Caco-2 (cell line): Measurements from ENCODE around the gene MAP1B. TPM values are rescaled to one million over a fixed set of nuclear protein-coding genes. Genes with fewer than 3 reads are reported as not detected.

ENCODE experiments used
- BruUV-seq: library from RNA; stranded (reverse); fragments of 400-500 nt; replicated peaks from 2 replicates; lab custom pipeline; 2021; lab: Mats Ljungman, UMichigan
- CTCF ChIA-PET: fragments of 300-600 bp; sonication (Branson Sonifier 250); formaldehyde crosslinking; loops from one replicate; lab custom pipeline; 2022; ENCODE audit warnings: antibody characterized with exemption; lab: Charles Lee
- POLR2A ChIA-PET: fragments of 300-600 bp; sonication (Branson Sonifier 250); formaldehyde crosslinking; loops from one replicate; lab custom pipeline; 2022; ENCODE audit warnings: antibody characterized with exemption; lab: Charles Lee
- DNase-seq, 2 experiments: peaks; one replicate each; pipeline versions ENCODE4 v3.0.0 to v3.0.0-alpha.2; 2020 to 2022
- H3K27me3 ChIP-seq: replicated peaks from 2 replicates; pipeline ENCODE4 v1.6.0; 2011; ENCODE audit warnings: low read length; ENCODE audit not compliant: control insufficient read depth, insufficient read depth
- H3K36me3 ChIP-seq: 2 replicates; pipeline ENCODE4 v1.5.1; 2011; ENCODE audit warnings: low read length; ENCODE audit not compliant: control insufficient read depth, insufficient read depth
- H3K4me1 ChIP-seq: fragments of 250-450 bp; sonication (Bioruptor Pico); 2 replicates; pipeline ENCODE4 v1.5.1; 2020; ENCODE audit warnings: mild to moderate bottlenecking
- H3K4me3 ChIP-seq: 2 replicates; pipeline ENCODE4 v1.5.1; 2011; ENCODE audit warnings: low read depth, mild to moderate bottlenecking, control low read depth, low read length
- H3K9me3 ChIP-seq: fragments of 250-450 bp; sonication (Bioruptor Pico); 2 replicates; pipeline ENCODE4 v1.5.1; 2020; ENCODE audit warnings: mild to moderate bottlenecking, moderate library complexity
- H3K27ac Mint-ChIP-seq: one replicate; pipeline ENCODE4 v1.8.0; 2022; ENCODE audit warnings: mixed read lengths; ENCODE audit not compliant: unreplicated experiment
- H3K27me3 Mint-ChIP-seq: one replicate; pipeline ENCODE4 v1.8.0; 2022; ENCODE audit warnings: mixed read lengths; ENCODE audit not compliant: insufficient read depth, unreplicated experiment
- H3K36me3 Mint-ChIP-seq: one replicate; pipeline ENCODE4 v1.8.0; 2022; ENCODE audit warnings: mild to moderate bottlenecking, mixed read lengths; ENCODE audit not compliant: insufficient read depth, unreplicated experiment
- H3K4me1 Mint-ChIP-seq: one replicate; pipeline ENCODE4 v1.8.0; 2022; ENCODE audit warnings: low read depth, mixed read lengths; ENCODE audit not compliant: unreplicated experiment
- H3K4me3 Mint-ChIP-seq: one replicate; pipeline ENCODE4 v1.8.0; 2022; ENCODE audit warnings: mild to moderate bottlenecking, moderate library complexity, mixed read lengths; ENCODE audit not compliant: unreplicated experiment
- H3K9me3 Mint-ChIP-seq: one replicate; pipeline ENCODE4 v1.8.0; 2022; ENCODE audit warnings: mixed read lengths; ENCODE audit not compliant: unreplicated experiment
- intact Hi-C: fragments of 100-400 bp; cut with micrococcal nuclease; formaldehyde crosslinking; loops from one replicate; pipeline ENCODE4 v1.10.0; 2022; ENCODE audit not compliant: unreplicated experiment
- total RNA-seq: library from RNA; stranded (reverse); gene quantifications from 2 replicates; pipeline ENCODE4 v1.2.3, GENCODE V29; 2022
- TF ChIP-seq, protein P1 (sequence below), 2 experiments: fragments of 200-600 bp in 1 of 2; IDR thresholded peaks; 1 replicate in 1 of 2; 2 replicates in 1 of 2; pipeline versions ENCODE4 v1.5.1 to v1.8.0; 2011 to 2022; ENCODE audit warnings: antibody characterized with exemption in 1 of 2, control low read depth in 1 of 2, inconsistent platforms in 1 of 2, low read depth in 1 of 2, low read length in 1 of 2, mild to moderate bottlenecking in 1 of 2, moderate library complexity in 1 of 2; ENCODE audit not compliant: insufficient read depth in 1 of 2, severe bottlenecking in 1 of 2, unreplicated experiment in 1 of 2

The MAP1B gene
- total RNA-seq, 1 experiment from 2014 or later: 0.66 TPM

DNA sequence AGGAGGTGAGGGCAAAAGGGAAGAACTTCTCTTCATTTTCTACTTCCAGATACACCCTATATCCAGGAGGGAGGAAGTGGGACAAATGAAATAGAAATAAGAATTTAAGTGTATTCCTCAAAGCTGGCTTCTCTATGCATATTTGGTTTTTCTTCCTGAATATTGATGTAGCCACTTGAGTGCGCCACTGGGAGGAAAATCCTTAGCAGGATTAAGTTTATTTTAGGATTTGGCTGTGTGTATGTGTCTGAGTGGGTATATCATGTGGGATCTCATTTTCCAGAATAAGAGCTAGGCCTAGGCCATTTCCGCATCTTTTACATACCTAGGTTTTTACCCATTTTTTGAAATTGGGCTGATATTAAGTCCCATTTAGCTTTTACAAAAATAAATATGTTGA lies 42.5 kb downstream of the MAP1B start:
- Mint-ChIP-seq H3K4me3 (no peak overlapping the region), H3K36me3 (no peaks in the 10 kb centered on the region), H3K4me1 (no peaks in the 10 kb centered on the region), H3K27ac (no peak overlapping the region), H3K27me3 (peaks cover 5% of the 10 kb centered on the region), H3K9me3 (no peaks in the 10 kb centered on the region)
- TF ChIP-seq, protein P1, sequence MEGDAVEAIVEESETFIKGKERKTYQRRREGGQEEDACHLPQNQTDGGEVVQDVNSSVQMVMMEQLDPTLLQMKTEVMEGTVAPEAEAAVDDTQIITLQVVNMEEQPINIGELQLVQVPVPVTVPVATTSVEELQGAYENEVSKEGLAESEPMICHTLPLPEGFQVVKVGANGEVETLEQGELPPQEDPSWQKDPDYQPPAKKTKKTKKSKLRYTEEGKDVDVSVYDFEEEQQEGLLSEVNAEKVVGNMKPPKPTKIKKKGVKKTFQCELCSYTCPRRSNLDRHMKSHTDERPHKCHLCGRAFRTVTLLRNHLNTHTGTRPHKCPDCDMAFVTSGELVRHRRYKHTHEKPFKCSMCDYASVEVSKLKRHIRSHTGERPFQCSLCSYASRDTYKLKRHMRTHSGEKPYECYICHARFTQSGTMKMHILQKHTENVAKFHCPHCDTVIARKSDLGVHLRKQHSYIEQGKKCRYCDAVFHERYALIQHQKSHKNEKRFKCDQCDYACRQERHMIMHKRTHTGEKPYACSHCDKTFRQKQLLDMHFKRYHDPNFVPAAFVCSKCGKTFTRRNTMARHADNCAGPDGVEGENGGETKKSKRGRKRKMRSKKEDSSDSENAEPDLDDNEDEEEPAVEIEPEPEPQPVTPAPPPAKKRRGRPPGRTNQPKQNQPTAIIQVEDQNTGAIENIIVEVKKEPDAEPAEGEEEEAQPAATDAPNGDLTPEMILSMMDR (IDR thresholded peaks at IDR 0.05; ENCODE audit: insufficient read depth in 1 of 2, low read depth in 1 of 2, low read length in 1 of 2, severe bottlenecking in 1 of 2, unreplicated experiment in 1 of 2): no peak
- Histone ChIP-seq H3K27me3 (no peaks in the 10 kb centered on the region), H3K4me1 (no peaks in the 10 kb centered on the region), H3K36me3 (no peaks in the 10 kb centered on the region), H3K4me3 (no peak overlapping the region), H3K9me3 (no peaks in the 10 kb centered on the region)
- POLR2A ChIA-PET: no interaction called here
- DNase-seq: no peak
- intact Hi-C loops: no loop called here
- no TSS peak for BruUV-seq
- CTCF ChIA-PET: interaction anchor here (0.7 kb wide), 1 partner anchor 92 kb away, joined by 3 read pairs; no protein-coding TSS in a partner anchor

DNA sequence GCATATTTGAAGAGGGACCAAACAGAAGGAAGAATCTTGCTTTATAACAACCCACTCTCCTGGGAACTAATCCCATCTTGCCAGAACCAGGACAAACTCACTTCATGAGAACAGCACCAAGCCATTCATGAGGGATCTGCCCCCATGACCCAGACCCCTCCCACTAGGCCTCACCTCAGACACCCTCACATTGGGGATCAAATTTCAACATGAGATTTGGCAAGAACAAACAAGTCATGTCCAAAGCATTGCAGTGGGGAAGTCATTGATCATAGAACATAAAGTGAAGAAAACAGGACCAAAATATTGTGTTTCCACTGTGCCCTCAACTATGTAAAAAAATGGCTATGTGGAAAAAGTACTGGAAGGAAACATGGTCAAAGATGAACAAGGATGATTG lies 43.9 kb downstream of the MAP1B start:
- H3K4me3 ChIP-seq: no peak overlapping the region
- Mint-ChIP-seq H3K36me3 (no peaks in the 10 kb centered on the region), H3K4me1 (no peaks in the 10 kb centered on the region), H3K4me3 (no peak overlapping the region), H3K27me3 (peaks cover 5% of the 10 kb centered on the region), H3K27ac (no peak overlapping the region), H3K9me3 (no peaks in the 10 kb centered on the region)
- CTCF ChIA-PET: no interaction called here
- no peaks in the 10 kb centered on the region for H3K4me1 ChIP-seq
- POLR2A ChIA-PET: no interaction called here
- TF ChIP-seq, protein P1 (IDR thresholded peaks at IDR 0.05; ENCODE audit: insufficient read depth in 1 of 2, low read depth in 1 of 2, low read length in 1 of 2, severe bottlenecking in 1 of 2, unreplicated experiment in 1 of 2): no peak
- H3K36me3 ChIP-seq: no peaks in the 10 kb centered on the region
- DNase-seq: no peak
- no peaks in the 10 kb centered on the region for H3K9me3 ChIP-seq
- intact Hi-C loops: no loop called here
- no peaks in the 10 kb centered on the region for H3K27me3 ChIP-seq
- BruUV-seq: no TSS peak

DNA sequence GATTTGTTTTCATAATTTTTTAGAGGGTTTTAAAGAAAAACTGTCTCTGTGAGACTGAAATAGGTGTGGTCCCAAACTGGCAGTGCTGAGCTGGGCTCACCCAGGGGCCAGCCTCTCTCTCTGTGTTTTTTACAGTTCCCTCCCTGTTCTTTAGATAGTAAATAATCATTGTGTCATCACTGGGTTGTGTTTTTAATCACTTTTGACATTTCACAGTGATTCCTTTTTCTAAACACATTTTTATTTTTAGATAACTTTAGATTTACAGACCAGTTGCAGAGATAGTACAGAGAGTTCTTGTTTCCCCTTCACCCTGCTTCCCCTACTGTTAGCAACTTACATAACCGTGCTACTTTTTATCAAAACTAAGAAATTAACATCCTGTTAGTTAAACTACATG lies 44.4 kb downstream of the MAP1B start:
- intact Hi-C loops: no loop called here
- Mint-ChIP-seq H3K9me3 (no peaks in the 10 kb centered on the region), H3K27ac (no peak overlapping the region), H3K4me3 (no peak overlapping the region), H3K27me3 (peaks cover 7% of the 10 kb centered on the region), H3K4me1 (no peaks in the 10 kb centered on the region), H3K36me3 (no peaks in the 10 kb centered on the region)
- no peaks in the 10 kb centered on the region for H3K9me3 ChIP-seq
- no peaks in the 10 kb centered on the region for H3K4me1 ChIP-seq
- H3K27me3 ChIP-seq: no peaks in the 10 kb centered on the region
- no peak for DNase-seq
- ChIA-PET POLR2A (no interaction called here), CTCF (no interaction called here)
- no peaks in the 10 kb centered on the region for H3K36me3 ChIP-seq
- TF ChIP-seq, protein P1 (IDR thresholded peaks at IDR 0.05; ENCODE audit: insufficient read depth in 1 of 2, low read depth in 1 of 2, low read length in 1 of 2, severe bottlenecking in 1 of 2, unreplicated experiment in 1 of 2): no peak
- BruUV-seq: no TSS peak
- no peak overlapping the region for H3K4me3 ChIP-seq
